GM12878 (cell line): Measurements from ENCODE around the gene PYGM. TPM values are rescaled to one million over a fixed set of nuclear protein-coding genes. Genes with fewer than 3 reads are reported as not detected.

Source experiments
- ATAC-seq: fragments of 200-7000 bp; cut with Tn5 transposase; 3 replicates; pipeline ENCODE4 v1.9.1; 2020; ENCODE audit warnings: mild to moderate bottlenecking, moderate library complexity
- BruUV-seq: library from RNA; stranded (reverse); fragments of 400-500 nt; replicated peaks from 2 replicates; lab custom pipeline; 2021; lab: Mats Ljungman, UMichigan
- CTCF ChIA-PET: fragments of 300-600 bp; sonication (Branson Sonifier 250); formaldehyde crosslinking; extraction: SDS; loops from one replicate; lab custom pipeline; 2021; ENCODE audit warnings: inconsistent platforms; lab: Yijun Ruan, JAX
- POLR2A ChIA-PET: fragments of 350-600 bp; formaldehyde crosslinking; extraction: SDS; loops from one replicate; lab custom pipeline; 2021; ENCODE audit warnings: inconsistent platforms; lab: Charles Lee
- RAD21 ChIA-PET: fragments of 300-600 bp; sonication (Branson Sonifier 250); formaldehyde crosslinking; loops from one replicate; lab custom pipeline; 2023; ENCODE audit warnings: antibody characterized with exemption; ENCODE audit not compliant: unreplicated experiment; lab: Charles Lee
- SMC1A ChIA-PET: fragments of 300-600 bp; sonication (Branson Sonifier 250); formaldehyde crosslinking; loops from one replicate; lab custom pipeline; 2023; ENCODE audit not compliant: unreplicated experiment, uncharacterized antibody; lab: Charles Lee
- DNase-seq: peaks from one replicate; pipeline ENCODE4 v3.0.0-alpha.2; 2011; ENCODE audit warnings: low read depth, low spot score
- FAIRE-seq: peaks from 3 replicates; lab custom pipeline; 2011; peaks lifted over from hg19 to GRCh38; lab: Jason Lieb, UNC
- H2AFZ ChIP-seq: 2 replicates; pipeline ENCODE4 v1.6.0; 2011; ENCODE audit warnings: low read depth, low read length, control low read depth; ENCODE audit not compliant: control insufficient read depth
- H3K27ac ChIP-seq: 2 replicates; pipeline ENCODE4 v1.5.1; 2011; ENCODE audit warnings: control low read depth; ENCODE audit not compliant: control insufficient read depth, insufficient read depth
- H3K27me3 ChIP-seq, 2 experiments: replicated peaks in 1 of 2; 2 replicates each; pipeline versions ENCODE4 v1.6.0 to v1.6.1; 2011; ENCODE audit warnings: low read length in 1 of 2; ENCODE audit not compliant: control insufficient read depth in 2 of 2, insufficient read depth in 2 of 2
- H3K36me3 ChIP-seq, 2 experiments: 2 replicates each; pipeline ENCODE4 v1.5.1; 2011; ENCODE audit warnings: low read length in 1 of 2; ENCODE audit not compliant: control insufficient read depth in 2 of 2, insufficient read depth in 2 of 2
- H3K4me1 ChIP-seq: 2 replicates; pipeline ENCODE4 v1.6.1; 2011; ENCODE audit warnings: mild to moderate bottlenecking, low read length, moderate library complexity, mixed read lengths; ENCODE audit not compliant: control insufficient read depth, insufficient read depth
- H3K4me2 ChIP-seq: 2 replicates; pipeline ENCODE4 v1.6.0; 2011; ENCODE audit warnings: control low read depth; ENCODE audit not compliant: control insufficient read depth, insufficient read depth
- H3K4me3 ChIP-seq: fragments of 200-600 bp; sonication (generic); 2 replicates; pipeline ENCODE4 v1.5.1; 2016
- H3K79me2 ChIP-seq: 2 replicates; pipeline ENCODE4 v1.6.0; 2011; ENCODE audit warnings: low read length; ENCODE audit not compliant: control insufficient read depth, insufficient read depth
- H3K9ac ChIP-seq: 2 replicates; pipeline ENCODE4 v1.8.0; 2011; ENCODE audit warnings: low read length, control low read depth, mixed read lengths; ENCODE audit not compliant: control insufficient read depth, insufficient read depth
- H3K9me3 ChIP-seq: replicated peaks from 3 replicates; pipeline ENCODE4 v1.5.1; 2011; ENCODE audit warnings: mild to moderate bottlenecking, low read length; ENCODE audit not compliant: control insufficient read depth, insufficient read depth
- H4K20me1 ChIP-seq: 2 replicates; pipeline ENCODE4 v1.6.0; 2011; ENCODE audit not compliant: control insufficient read depth, insufficient read depth
- CREM ChIP-seq: IDR thresholded peaks from 2 replicates; pipeline ENCODE4 v1.6.1; 2014; ENCODE audit warnings: antibody characterized with exemption, low read depth
- HDGF ChIP-seq: fragments of 450-650 bp; IDR thresholded peaks from 2 replicates; pipeline ENCODE4 v1.6.1; 2016; ENCODE audit warnings: antibody characterized with exemption
- HSF1 ChIP-seq: fragments of 150-350 bp; IDR thresholded peaks from 2 replicates; pipeline ENCODE4 v1.6.1; 2014; ENCODE audit warnings: mild to moderate bottlenecking, low read depth, low read length
- IRF3 ChIP-seq: fragments of 450-650 bp; IDR thresholded peaks from 2 replicates; pipeline ENCODE4 v1.6.1; 2014; ENCODE audit warnings: mild to moderate bottlenecking
- KDM1A ChIP-seq: fragments of 200-600 bp; sonication (generic); IDR thresholded peaks from 2 replicates; pipeline ENCODE4 v1.6.1; 2016; ENCODE audit warnings: borderline replicate concordance
- MLLT1 ChIP-seq: fragments of 450-650 bp; IDR thresholded peaks from 2 replicates; pipeline ENCODE4 v1.6.1; 2016; ENCODE audit warnings: mild to moderate bottlenecking
- NFIC ChIP-seq: IDR thresholded peaks from 2 replicates; pipeline ENCODE4 v1.6.1; 2012; ENCODE audit warnings: low read depth, mild to moderate bottlenecking, inconsistent platforms, low read length, moderate library complexity
- POU2F2 ChIP-seq: IDR thresholded peaks from 3 replicates; pipeline ENCODE4 v1.6.1; 2011; ENCODE audit warnings: low read depth, mild to moderate bottlenecking, low read length, borderline replicate concordance
- RBBP5 ChIP-seq: fragments of 200-600 bp; sonication (generic); conservative IDR thresholded peaks from 2 replicates; pipeline ENCODE4 v1.6.1; 2016
- SIN3A ChIP-seq: IDR thresholded peaks from 2 replicates; pipeline ENCODE4 v1.6.1; 2012; ENCODE audit warnings: low read depth, low read length, improper control_type of control experiment
- ZBED1 ChIP-seq: IDR thresholded peaks from 2 replicates; pipeline ENCODE4 v1.6.1; 2016; ENCODE audit warnings: borderline replicate concordance
- WGBS: methylation state at CpG from one replicate; pipeline ENCODE4 v1.1.6; 2016; ENCODE audit warnings: low lambda C conversion rate; ENCODE audit not compliant: insufficient replicate concordance, insufficient coverage; ENCODE audit errors: missing lambda C conversion rate; 5-methylcytosine and 5-hydroxymethylcytosine counted together
- in situ Hi-C: fragments of 300-500 bp; cut with MboI; formaldehyde crosslinking; loops from 9 replicates; pipeline ENCODE4 v1.14.3; 2018; ENCODE audit warnings: mixed read lengths
- intact Hi-C: fragments of 100-400 bp; cut with micrococcal nuclease; formaldehyde crosslinking; loops from one replicate; pipeline ENCODE4 v1.14.2; 2022; ENCODE audit not compliant: unreplicated experiment
- polyA plus RNA-seq, 11 experiments: library from polyadenylated mRNA; depleted of rRNA in 4 of 11; unstranded in 6 of 11; stranded (reverse) in 5 of 11; fragments of >200 nt; fragmentation: Nextera tagmentation in 4 of 11; fragmentation: Illumina TruSeq in 1 of 11; extraction: Ambion mirVana in 4 of 11; extraction: Trizol in 1 of 11; gene quantifications; 1 replicate in 1 of 11; 2 replicates in 10 of 11; pipeline versions ENCODE4 v1.2.1 to v1.2.3, GENCODE V29; 2011 to 2016; ENCODE audit warnings: inconsistent platforms in 2 of 11, missing spikeins in 2 of 11, low read depth in 1 of 11
- total RNA-seq, 4 experiments: library from RNA; depleted of rRNA in 3 of 4; stranded (reverse); fragments of >200 nt in 3 of 4; fragmentation: Illumina TruSeq in 1 of 4; extraction: Trizol in 1 of 4; gene quantifications; 2 replicates each; pipeline versions ENCODE4 v1.2.1 to v1.2.3, GENCODE V29; 2013 to 2021

Gene PYGM
- total and polyA plus RNA-seq, 10 of the 15 experiments (the other 5 are each of a cell fraction or from before 2014, with no cell fraction given), result 0.04 to 3.7 (median 0.27) TPM; not detected in 1

- no peak for TF ChIP-seq RBBP5
- TF ChIP-seq POU2F2, result no peak
- no peak for TF ChIP-seq HSF1
- no peak for TF ChIP-seq HDGF
- no peak for TF ChIP-seq ZBED1
- no peak for TF ChIP-seq IRF3
- no peak for TF ChIP-seq CREM
- no peak for TF ChIP-seq SIN3A
- TF ChIP-seq NFIC, result no peak
- TF ChIP-seq MLLT1, result no peak
- TF ChIP-seq KDM1A, result no peak
- Histone ChIP-seq H3K4me1 (peaks cover 6% of the 10 kb centered on the region), H2AFZ (no peak overlapping the region), H3K27ac (no peak overlapping the region), H4K20me1 (no peaks in the 10 kb centered on the region), H3K79me2 (peaks cover 2% of the 10 kb centered on the region), H3K9me3 (no peaks in the 10 kb centered on the region), H3K4me2 (no peak overlapping the region), H3K36me3 (peaks cover 11 to 18% of the 10 kb centered on the region in 2 experiments; a peak in 3 of 4 replicates), H3K9ac (no peak overlapping the region), H3K27me3 (no peaks in the 10 kb centered on the region), H3K4me3 (no peak overlapping the region)
- SMC1A ChIA-PET, result interaction anchor here (0.9 to 1.1 kb wide), 2 partner anchors 9 to 54 kb away, joined by 3 to 4 read pairs; no protein-coding TSS in a partner anchor
- WGBS, result 85% methylated on average over 10 of the region's 10 CpGs
- RAD21 ChIA-PET, result no interaction called here
- intact Hi-C loops, result no loop called here
- BruUV-seq, result no TSS peak
- CTCF ChIA-PET, result interaction anchor here (0.7 to 1.2 kb wide), 3 partner anchors 10 to 22 kb away, joined by 3 read pairs; no protein-coding TSS in a partner anchor
- FAIRE-seq (no peak), ATAC-seq (no peak), DNase-seq (no peak)
- in situ Hi-C loops, result no loop called here
- POLR2A ChIA-PET, result no interaction called here
Observed at GRCh38 chr11:64794526-64794925, 34.8 kb upstream of the PYGM start.
